Activated T-helper 17 cell treated with anti-CD3 and anti-CD28 coated beads, Interleukin-2, amount 50 U/mL, for 72 hours (primary cell): ENCODE measurements around the gene PRM1. TPM values are rescaled to one million over a fixed set of nuclear protein-coding genes. Genes with fewer than 3 reads are reported as not detected.
"Not testable (repeated sequence)": the region's sequence is repeated elsewhere in the genome, so short reads cannot be mapped to it uniquely, and the experiment has no call there.

Source experiments
- ATAC-seq: fragments of 150-1000 bp; cut with Tn5 transposase; replicated peaks from 2 replicates; pipeline ENCODE4 v1.10.0; 2021; ENCODE audit warnings: mild to moderate bottlenecking, moderate library complexity
- H3K27ac Mint-ChIP-seq: one replicate; pipeline ENCODE4 v1.8.0; 2022; ENCODE audit warnings: mixed read lengths
- H3K27me3 Mint-ChIP-seq: one replicate; pipeline ENCODE4 v1.8.0; 2022; ENCODE audit warnings: mixed read lengths
- H3K36me3 Mint-ChIP-seq: one replicate; pipeline ENCODE4 v1.8.0; 2022; ENCODE audit warnings: low read depth, mild to moderate bottlenecking, mixed read lengths
- H3K4me1 Mint-ChIP-seq: one replicate; pipeline ENCODE4 v1.8.0; 2022; ENCODE audit warnings: mixed read lengths
- H3K4me3 Mint-ChIP-seq: one replicate; pipeline ENCODE4 v1.8.0; 2022; ENCODE audit warnings: mild to moderate bottlenecking, mixed read lengths
- H3K9me3 Mint-ChIP-seq: one replicate; pipeline ENCODE4 v1.8.0; 2022; ENCODE audit warnings: mixed read lengths
- total RNA-seq, 2 donors: library from RNA; stranded (reverse); gene quantifications; one replicate each; pipeline ENCODE4 v1.2.3, GENCODE V29; 2022

Gene PRM1
- total RNA-seq, 2 donors from 2014 or later: not detected

DNA sequence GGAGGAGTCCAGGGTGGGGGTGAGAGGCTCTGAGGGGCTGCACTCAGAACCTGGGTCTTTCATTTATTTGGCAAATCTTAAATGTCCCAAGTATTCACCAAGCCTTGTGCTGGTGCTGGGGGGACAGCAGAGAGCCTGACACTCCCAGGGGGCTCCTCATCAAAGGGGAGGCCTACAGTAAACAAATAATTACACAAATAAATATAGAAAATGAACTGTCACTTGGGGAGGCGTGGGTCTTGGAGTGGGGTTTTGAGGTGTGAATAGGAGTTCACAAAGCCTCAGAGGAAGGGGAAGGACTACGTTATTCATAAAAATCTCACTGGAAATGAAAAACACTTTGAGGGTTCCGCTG, 15.2 kb upstream of the PRM1 start:
- Mint-ChIP-seq H3K36me3 (no peaks in the 10 kb centered on the region), H3K4me1 (peaks cover 10% of the 10 kb centered on the region), H3K27me3 (peaks cover 8% of the 10 kb centered on the region), H3K9me3 (no peaks in the 10 kb centered on the region), H3K4me3 (no peak overlapping the region), H3K27ac (no peak overlapping the region)
- ATAC-seq: no peak

DNA sequence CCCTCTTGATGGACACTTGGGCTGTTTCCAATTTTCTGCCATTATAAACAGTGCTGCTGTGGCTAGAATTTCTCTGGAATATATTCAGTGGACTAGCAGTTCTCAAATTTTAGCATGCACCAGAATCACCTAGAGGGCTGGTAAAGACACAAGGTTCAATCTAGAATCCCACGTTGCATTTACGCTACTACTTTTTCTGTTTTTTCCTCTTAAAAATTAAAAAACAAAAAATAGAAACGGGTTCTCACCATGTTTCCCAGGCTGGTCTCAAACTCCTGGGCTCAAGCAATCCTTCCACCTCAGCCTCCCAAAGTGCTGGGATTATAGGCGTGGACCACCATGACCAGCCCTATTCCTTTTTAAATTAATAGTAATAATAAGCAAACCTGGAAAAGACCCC, 14.5 kb upstream of the PRM1 start:
- H3K9me3 Mint-ChIP-seq: no peaks in the 10 kb centered on the region
- H3K36me3 Mint-ChIP-seq: no peaks in the 10 kb centered on the region
- H3K27ac Mint-ChIP-seq: no peak overlapping the region
- peaks cover 10% of the 10 kb centered on the region for H3K4me1 Mint-ChIP-seq
- H3K4me3 Mint-ChIP-seq: no peak overlapping the region
- ATAC-seq: no peak
- H3K27me3 Mint-ChIP-seq: peaks cover 8% of the 10 kb centered on the region

DNA sequence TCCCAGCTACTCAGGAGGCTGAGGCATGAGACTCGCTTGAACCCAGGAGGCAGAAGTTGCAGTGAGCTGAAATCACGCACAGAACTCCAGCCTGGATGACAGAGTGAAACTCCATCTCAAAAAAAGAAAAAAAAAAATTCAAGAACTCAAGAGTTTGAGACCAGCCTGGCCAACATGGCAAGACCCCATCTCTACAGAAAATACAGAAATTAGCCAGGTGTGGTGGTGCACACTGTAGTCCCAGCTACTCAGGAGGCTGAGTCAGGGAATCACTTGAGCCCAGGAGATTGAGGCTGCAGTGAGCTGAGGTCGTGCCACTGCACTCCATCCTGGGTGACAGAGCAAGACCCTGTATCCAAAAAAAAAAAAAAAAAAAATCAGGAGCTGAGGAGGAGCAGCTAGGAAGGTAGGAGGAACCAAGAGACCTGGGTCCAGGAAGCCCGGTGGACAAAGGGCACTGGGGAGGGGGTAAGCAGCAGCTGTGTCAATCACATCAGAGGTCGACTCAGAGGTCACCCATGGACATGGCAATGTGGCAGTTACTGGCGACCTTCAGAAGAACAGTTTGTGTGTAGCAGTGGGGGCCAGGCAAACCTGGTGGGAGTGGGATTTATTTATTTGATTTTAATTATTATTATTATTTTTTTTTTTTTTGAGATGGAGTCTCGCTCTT, 11.1 kb upstream of the PRM1 start:
- Mint-ChIP-seq H3K27me3 (peaks cover 11% of the 10 kb centered on the region), H3K4me1 (peaks cover 3% of the 10 kb centered on the region), H3K9me3 (no peaks in the 10 kb centered on the region), H3K4me3 (no peak overlapping the region), H3K27ac (no peak overlapping the region), H3K36me3 (no peaks in the 10 kb centered on the region)
- ATAC-seq: no peak

DNA sequence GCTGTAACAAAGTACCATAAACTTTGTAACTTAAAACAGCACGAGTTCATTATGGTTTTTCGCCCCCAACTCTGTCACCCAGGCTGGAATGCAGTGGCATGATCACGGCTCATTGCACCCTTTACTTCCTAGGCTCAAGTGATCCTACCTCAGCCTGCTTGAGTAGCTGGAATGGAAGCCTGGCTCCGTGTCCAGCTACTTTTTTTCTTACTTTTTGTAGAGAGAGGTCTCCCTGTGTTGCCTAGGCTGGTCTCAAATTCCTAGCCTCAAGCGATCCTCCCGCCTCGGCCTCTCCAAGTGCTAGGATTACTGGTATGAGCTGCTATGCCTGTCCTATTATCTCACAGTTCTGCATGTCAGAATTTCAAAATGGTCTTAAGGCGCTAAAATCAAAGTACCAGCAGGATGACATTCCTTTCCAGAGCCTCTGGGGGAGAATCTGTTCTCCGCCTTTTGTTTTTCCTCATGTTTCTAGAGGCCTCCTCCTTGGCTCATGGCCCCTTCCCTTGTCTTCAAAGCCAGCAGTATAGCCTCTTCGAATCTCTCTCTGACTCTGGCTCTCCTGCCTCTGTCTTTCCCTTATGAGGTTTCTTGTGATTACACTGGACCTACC, 10.1 kb upstream of the PRM1 start:
- Mint-ChIP-seq H3K4me1 (no peaks in the 10 kb centered on the region), H3K27ac (no peak overlapping the region)

DNA sequence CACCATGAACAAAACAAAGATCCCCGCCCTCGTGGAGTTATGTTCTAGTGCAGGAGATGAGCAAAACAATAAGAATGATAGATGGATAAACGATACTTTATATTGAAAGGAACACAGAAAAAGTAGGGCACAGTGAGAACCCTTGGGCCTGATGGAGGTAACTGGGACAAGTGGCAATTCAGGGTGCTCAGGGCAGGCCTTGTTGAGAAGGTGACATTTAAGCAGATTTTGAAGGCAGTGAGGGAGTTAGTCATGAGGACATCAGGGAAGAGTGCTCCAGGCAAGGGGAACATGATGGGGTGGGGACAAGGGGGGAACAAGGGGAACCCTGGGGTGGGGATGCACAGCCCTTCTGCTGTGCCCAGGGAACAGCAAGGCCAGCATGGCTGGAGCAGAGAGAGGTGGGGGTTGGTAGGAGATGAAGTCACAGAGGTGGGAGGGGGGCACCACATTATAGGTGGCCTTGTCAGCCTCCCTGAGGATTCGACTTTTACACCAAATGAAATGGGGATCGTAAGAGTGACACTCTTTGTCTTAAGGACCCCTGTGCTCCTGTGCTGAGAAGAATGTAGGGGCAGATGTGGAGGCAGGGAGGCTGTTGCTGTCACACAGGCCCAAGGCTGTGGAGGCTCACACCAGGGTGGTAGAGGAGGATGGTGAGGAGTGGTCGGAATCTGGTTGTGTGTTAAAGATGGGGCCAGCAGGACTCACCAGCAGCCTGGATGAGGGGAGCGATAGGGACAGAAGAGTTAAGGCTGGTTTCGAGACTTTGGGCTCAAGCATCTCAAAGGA, 9.2 kb upstream of the PRM1 start:
- peaks cover 11% of the 10 kb centered on the region for H3K27me3 Mint-ChIP-seq
- no peak overlapping the region for H3K4me3 Mint-ChIP-seq
- H3K27ac Mint-ChIP-seq: no peak overlapping the region
- H3K36me3 Mint-ChIP-seq: no peaks in the 10 kb centered on the region
- H3K9me3 Mint-ChIP-seq: no peaks in the 10 kb centered on the region
- ATAC-seq: no peak
- peaks cover 7% of the 10 kb centered on the region for H3K4me1 Mint-ChIP-seq

More for the DNA sequence above, 10.1 kb upstream of the PRM1 start:
- Mint-ChIP-seq H3K9me3 (no peaks in the 10 kb centered on the region), H3K36me3 (no peaks in the 10 kb centered on the region), H3K4me3 (no peak overlapping the region), H3K27me3 (peaks cover 11% of the 10 kb centered on the region)
- no peak for ATAC-seq

DNA sequence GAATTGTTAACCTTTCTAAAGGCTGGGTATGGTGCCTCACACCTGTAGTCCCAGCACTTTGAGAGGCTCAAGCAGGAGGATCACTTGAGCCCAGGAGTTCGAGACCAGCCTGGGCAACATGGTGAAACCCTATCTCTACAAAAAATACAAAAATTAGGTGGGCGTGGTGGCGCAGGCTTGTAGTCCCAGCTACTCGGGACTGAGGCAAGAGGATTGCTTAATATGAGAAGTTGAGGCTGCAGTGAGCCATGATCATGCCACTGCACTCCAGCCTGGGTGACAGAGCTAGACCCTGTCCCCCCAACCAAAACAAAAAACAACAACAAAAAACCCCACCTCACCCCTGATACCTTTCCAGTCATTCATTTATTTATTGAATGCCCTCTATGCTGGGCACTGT, 8.6 kb upstream of the PRM1 start:
- not testable (repeated sequence) for ATAC-seq, H3K4me3 Mint-ChIP-seq, H3K27ac Mint-ChIP-seq, H3K4me1 Mint-ChIP-seq, H3K9me3 Mint-ChIP-seq, H3K36me3 Mint-ChIP-seq
- H3K27me3 Mint-ChIP-seq: peaks cover 11% of the 10 kb centered on the region

DNA sequence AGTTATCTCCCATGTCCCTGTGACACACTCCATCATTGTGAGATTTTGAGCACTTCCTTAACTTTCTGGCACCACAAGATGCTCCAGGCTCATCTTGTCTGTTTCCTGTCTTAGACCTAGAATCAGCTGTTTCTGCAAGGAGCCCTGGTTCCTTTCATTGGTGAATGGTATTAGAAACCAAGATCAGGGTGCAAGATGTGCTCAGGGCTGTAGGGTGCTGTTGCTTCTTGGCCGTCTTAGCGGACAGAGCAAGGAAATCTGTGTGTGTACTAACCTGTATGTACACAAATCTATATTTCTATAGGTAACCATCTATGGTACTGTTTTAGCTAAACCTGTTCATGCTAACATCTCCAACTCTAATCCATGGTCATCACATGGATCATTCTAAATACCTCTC, 8.1 kb upstream of the PRM1 start:
- Mint-ChIP-seq H3K4me3 (no peak overlapping the region), H3K9me3 (no peaks in the 10 kb centered on the region), H3K4me1 (peaks cover 8% of the 10 kb centered on the region), H3K27me3 (peaks cover 11% of the 10 kb centered on the region), H3K27ac (no peak overlapping the region), H3K36me3 (no peaks in the 10 kb centered on the region)
- ATAC-seq: no peak

DNA sequence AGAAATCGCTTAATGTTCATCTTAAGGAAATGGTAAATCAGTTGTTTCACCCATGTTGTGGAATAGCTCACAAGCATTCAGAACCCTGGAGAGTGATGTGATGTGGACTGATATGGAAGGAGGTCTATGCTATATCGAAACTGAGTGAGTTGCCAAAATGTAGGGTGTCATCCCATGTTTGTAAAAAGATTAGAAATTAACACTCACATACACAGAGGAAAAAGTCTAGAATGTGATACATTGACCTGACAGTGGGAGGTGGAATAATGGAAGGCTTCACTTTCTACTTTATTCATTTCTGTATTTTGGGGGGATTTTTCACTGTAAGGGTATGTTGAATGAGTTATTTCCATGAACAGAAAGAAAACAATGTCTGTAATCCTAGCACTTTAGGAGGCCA, 4.7 kb upstream of the PRM1 start:
- Mint-ChIP-seq H3K9me3 (no peaks in the 10 kb centered on the region), H3K27ac (no peak overlapping the region), H3K36me3 (no peaks in the 10 kb centered on the region), H3K4me1 (peaks cover 12% of the 10 kb centered on the region), H3K27me3 (peaks cover 3% of the 10 kb centered on the region), H3K4me3 (peak overlapping the region; percentile 10)
- peak; percentile 56 for ATAC-seq

DNA sequence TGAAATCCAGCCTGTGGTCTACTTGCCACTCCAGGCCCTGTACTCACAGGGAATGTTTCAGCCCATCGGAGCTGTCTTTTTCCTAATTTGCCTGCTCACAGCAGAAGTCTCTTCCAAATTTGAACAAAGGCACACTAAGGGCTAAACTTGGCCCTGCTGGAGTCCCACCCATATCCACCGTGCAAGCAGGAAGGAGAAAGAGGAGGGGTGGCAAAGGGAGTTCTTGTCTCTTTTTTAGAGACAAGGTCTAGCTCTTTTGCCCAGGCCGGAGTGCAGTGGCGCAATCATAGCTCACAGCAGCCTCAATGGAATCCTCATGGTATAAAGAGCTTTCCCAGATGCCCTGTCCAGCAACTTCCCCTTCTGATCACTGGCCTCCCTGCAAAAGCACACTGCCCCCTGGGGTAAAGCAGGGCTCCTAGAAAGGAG, 2.7 kb upstream of the PRM1 start:
- Mint-ChIP-seq H3K4me1 (peaks cover 12% of the 10 kb centered on the region), H3K27me3 (no peaks in the 10 kb centered on the region), H3K36me3 (no peaks in the 10 kb centered on the region), H3K27ac (no peak overlapping the region), H3K4me3 (no peak overlapping the region), H3K9me3 (no peaks in the 10 kb centered on the region)
- no peak for ATAC-seq

DNA sequence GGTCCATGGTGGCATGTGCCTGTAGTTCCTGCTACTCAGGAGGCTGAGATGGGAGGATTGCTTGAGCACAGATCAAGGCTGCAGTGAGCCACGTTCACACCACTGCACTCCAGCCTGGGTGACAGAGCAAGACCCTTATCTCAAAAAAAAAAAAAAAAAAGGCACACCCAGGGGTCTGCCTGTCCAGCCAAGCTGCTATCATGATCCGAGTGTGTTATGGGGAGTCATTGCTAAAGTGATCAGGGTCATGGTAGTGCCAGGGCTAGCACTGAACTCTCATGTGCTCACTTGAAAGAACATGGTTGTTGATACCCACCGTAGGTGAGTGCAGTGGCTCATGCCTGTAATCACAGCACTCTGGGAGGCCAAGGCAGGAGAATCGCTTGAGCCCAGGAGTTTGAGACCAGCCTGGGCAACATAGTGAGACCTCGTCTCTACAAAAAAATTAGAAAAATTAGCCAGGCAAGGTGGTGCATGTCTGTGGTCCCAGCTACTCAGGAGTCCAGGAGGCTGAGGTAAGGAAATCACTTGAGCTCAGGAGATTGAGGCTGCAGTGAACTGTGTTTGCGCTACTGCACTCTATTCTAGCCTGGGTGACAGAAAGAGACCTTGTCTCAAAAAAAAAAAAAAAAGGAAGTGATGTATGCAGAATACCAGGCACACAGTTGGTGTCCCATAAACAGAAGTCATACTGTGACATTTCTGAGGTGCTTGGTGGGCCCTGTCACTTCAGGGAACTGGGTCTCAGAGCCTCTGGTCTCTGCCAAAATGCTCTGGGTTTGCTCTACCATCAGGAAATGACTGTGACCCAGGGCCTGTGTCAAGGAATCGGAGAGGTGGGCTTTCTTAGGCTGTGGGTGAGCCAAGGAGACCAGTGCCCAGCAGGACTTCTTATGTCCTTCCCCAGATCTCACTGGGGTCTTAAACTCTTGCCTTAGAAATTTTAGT, 2.2 kb downstream of the PRM1 start:
- Mint-ChIP-seq H3K27me3 (no peaks in the 10 kb centered on the region), H3K36me3 (no peaks in the 10 kb centered on the region), H3K4me1 (peaks cover 4% of the 10 kb centered on the region), H3K27ac (no peak overlapping the region), H3K4me3 (no peak overlapping the region), H3K9me3 (no peaks in the 10 kb centered on the region)
- ATAC-seq: no peak

DNA sequence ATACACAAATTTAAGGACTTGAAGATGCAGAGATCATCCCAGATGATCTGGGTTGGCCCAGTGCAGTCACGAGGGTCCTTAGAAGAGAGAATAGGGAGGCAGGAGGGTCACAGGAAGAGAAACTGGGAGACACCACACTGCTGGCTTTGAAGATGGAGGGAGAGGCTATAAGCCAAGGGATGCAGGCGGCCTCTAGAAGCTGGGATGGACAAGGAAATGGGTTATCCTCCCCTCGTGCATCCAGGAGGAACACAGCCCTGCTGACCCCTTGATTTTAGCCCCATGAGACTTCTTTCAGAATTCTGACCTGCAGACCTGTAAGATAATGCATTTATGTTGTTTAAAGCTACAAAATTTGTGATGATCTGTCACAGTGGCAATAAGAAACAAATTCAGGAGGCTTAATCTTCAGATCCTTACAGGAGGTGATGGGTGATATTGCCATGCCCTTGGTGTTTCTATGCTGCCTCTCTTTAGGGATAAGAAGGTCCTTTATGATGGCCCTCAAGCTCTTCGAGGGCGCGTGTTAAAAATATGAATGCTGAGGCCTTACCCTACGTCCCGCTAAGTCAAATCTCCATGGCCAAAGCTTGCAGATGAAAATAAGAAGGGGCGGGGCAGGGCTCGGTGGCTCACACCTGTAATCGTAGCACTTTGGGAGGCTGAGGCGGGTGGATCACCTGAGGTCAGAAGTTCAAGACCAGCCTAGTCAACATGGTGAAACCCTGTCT, 3.4 kb downstream of the PRM1 start:
- H3K4me3 Mint-ChIP-seq: no peak overlapping the region
- H3K4me1 Mint-ChIP-seq: peaks cover 4% of the 10 kb centered on the region
- no peaks in the 10 kb centered on the region for H3K36me3 Mint-ChIP-seq
- H3K9me3 Mint-ChIP-seq: no peaks in the 10 kb centered on the region
- ATAC-seq: no peak
- H3K27me3 Mint-ChIP-seq: no peaks in the 10 kb centered on the region
- H3K27ac Mint-ChIP-seq: no peak overlapping the region

DNA sequence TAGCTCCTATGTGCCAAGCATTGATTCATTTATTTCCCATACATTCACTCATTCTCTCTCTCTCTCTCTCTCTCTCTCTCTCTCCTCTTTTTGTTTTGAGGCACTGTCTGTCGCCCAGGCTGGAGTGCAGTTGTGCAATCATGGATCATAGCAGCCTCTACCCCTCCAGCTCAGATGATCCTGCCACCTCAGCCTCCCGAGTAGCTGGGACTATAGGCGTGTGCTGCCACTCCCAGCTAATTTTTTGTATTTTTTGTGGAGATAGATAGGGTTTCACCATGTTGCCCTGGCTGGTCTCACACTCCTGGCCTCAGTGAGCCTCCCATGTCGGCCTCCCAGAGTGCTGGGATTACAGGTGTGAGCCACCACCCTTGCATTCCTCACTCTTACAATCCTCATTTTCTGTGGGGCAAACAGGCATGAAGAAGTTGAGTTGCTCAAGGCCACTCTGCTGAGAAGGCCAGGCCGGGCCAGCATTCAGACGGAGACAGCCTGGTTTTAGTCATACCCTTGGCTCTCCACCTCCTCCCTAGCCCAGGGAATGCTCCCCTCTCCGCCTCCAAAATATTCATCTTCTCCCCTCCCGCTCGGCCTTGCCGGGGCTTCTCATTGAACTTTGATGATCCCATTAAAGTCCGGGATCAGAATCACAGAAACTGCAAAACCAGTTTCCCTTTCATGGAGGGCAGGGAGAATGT, 4.1 kb downstream of the PRM1 start:
- H3K4me1 Mint-ChIP-seq: peaks cover 1% of the 10 kb centered on the region
- no peaks in the 10 kb centered on the region for H3K36me3 Mint-ChIP-seq
- H3K4me3 Mint-ChIP-seq: no peak overlapping the region
- no peaks in the 10 kb centered on the region for H3K9me3 Mint-ChIP-seq
- no peak overlapping the region for H3K27ac Mint-ChIP-seq
- ATAC-seq: no peak
- no peaks in the 10 kb centered on the region for H3K27me3 Mint-ChIP-seq

DNA sequence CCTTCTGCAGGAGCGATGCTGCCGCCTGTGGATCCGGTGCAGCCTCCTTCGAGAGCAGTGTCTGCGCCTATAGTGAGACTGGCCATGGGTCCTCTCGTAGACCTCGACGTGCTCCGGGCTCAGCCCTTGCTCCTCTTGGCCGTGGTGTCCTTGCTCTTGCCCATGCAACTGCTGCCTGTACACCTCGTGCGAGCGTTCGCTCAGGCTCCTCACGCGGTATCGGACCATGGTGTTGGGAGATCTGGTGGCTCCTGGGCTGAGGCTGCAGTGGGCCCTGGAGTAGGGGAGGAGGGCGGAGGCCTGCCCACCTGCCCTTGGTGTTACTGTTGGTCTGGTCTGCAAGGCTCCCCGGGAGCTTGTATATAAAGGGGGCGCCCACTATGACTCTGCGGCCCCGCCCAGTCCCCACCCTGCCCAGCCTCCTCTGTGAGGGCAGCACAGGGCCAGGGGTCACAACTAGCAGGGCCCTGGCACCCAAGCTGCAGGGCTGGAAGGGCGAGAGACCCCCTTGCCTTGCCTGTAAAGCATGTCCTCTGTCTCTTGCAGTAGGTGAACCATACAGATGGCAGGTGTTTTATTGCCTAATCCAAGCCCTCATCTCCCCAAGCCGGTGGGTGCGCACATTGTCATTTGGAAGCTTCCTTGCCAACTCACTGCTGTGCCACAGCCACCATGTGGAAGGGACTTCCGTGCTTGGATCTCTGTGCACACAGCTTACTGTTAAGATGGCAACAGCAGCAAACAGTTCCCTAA, 4.8 kb downstream of the PRM1 start, which contains the start of gene PRM2:
Gene PRM2 (minus strand): TSS at position 338 of the 753 bp plus-strand sequence. CDS start 110 bp downstream, at position 228.
- ATAC-seq: no peak
- H3K9me3 Mint-ChIP-seq: no peaks in the 10 kb centered on the region

More for the DNA sequence above, 4.8 kb downstream of the PRM1 start, which contains the start of gene PRM2:
- H3K27me3 Mint-ChIP-seq: no peaks in the 10 kb centered on the region
- no peaks in the 10 kb centered on the region for H3K4me1 Mint-ChIP-seq
- no peak within 1 kb of the TSS for H3K27ac Mint-ChIP-seq
- no peak within 1 kb of the TSS for H3K4me3 Mint-ChIP-seq
- no peaks in the 10 kb centered on the region for H3K36me3 Mint-ChIP-seq
